Measurements from ENCODE around the gene ARSD.
"Not testable (repeated sequence)": the region's sequence is repeated elsewhere in the genome, so short reads cannot be mapped to it uniquely, and the experiment has no call there.

Gene ARSD, protein sequence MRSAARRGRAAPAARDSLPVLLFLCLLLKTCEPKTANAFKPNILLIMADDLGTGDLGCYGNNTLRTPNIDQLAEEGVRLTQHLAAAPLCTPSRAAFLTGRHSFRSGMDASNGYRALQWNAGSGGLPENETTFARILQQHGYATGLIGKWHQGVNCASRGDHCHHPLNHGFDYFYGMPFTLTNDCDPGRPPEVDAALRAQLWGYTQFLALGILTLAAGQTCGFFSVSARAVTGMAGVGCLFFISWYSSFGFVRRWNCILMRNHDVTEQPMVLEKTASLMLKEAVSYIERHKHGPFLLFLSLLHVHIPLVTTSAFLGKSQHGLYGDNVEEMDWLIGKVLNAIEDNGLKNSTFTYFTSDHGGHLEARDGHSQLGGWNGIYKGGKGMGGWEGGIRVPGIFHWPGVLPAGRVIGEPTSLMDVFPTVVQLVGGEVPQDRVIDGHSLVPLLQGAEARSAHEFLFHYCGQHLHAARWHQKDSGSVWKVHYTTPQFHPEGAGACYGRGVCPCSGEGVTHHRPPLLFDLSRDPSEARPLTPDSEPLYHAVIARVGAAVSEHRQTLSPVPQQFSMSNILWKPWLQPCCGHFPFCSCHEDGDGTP

DNA sequence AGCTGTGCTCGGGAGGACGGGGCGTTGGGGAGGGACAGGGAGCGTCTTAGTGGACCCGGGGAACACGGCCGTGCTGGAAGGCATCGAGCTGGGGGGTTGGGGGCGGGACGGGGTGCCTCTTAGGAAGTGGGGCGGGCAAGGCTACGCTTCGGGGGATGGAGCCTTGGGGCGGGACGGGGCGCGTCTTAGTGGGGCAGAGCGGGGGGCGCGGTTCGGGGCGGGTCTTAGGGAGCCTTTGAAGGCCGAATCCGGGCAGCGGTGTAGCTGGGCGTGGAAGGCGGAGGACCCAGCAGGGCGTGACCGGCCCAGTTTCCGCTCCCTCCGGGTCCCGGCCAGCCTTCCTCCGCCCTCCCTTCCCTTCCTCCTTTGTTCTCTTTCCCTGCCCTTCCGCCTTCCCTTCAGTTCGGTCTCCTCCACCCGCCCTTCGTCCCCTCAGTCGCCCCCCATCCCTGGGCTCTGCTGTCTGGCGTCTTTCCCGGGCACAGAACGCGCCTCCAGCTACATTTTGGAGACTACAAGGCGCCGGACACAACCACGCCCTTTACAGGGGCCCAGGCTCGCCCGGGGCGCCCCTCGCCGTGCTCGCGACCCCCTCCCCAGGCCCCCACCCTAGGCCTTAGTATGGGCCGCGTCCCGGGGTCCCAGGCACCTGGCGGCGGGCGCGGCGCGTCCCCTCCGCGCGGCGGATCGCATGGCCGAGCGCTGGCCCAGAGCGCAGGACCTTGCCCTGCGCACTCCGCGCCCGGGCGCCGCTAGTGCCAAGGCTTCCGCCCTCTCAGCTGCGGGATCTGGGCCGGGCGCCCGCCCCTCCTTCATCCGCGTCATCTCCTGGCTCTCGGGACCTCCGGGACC, at the start of gene ARSD:
ARSD (minus strand) TSS at position 757 of the 852 bp plus-strand sequence; CDS start at position 693, 64 bp downstream.
- peak; percentile 90 for DNase-seq (ENCODE audit: low read depth)
- TF ChIP-seq, protein P1, sequence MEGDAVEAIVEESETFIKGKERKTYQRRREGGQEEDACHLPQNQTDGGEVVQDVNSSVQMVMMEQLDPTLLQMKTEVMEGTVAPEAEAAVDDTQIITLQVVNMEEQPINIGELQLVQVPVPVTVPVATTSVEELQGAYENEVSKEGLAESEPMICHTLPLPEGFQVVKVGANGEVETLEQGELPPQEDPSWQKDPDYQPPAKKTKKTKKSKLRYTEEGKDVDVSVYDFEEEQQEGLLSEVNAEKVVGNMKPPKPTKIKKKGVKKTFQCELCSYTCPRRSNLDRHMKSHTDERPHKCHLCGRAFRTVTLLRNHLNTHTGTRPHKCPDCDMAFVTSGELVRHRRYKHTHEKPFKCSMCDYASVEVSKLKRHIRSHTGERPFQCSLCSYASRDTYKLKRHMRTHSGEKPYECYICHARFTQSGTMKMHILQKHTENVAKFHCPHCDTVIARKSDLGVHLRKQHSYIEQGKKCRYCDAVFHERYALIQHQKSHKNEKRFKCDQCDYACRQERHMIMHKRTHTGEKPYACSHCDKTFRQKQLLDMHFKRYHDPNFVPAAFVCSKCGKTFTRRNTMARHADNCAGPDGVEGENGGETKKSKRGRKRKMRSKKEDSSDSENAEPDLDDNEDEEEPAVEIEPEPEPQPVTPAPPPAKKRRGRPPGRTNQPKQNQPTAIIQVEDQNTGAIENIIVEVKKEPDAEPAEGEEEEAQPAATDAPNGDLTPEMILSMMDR (conservative IDR thresholded peaks at IDR 0.05; ENCODE audit: control insufficient read depth, insufficient read depth, low read depth, low read length), result no peak
- peak within 1 kb of the TSS; percentile 62 for H3K4me3 ChIP-seq (ENCODE audit: control insufficient read depth, low read depth, low read length)

DNA sequence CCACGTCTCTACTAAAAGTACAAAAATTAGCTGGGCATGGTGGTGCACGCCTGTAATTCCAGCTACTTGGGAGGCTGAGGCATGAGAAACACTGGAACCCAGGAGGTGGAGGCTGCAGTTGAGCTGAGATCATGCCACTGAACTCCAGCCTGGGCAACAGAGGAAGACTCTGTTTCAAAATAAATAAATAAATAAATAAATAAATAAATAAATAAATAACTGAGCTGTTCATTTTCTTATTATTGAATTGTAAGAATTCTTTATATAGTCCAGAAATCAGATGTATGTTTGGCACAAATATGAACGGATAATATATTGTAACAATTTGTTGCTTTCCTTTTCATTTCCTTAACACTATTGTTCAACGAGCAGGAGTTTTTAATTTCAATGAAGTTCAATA, 49.5 kb upstream of the ARSD start:
- not testable (repeated sequence) for H3K4me3 ChIP-seq (ENCODE audit: control insufficient read depth, low read depth, low read length)

DNA sequence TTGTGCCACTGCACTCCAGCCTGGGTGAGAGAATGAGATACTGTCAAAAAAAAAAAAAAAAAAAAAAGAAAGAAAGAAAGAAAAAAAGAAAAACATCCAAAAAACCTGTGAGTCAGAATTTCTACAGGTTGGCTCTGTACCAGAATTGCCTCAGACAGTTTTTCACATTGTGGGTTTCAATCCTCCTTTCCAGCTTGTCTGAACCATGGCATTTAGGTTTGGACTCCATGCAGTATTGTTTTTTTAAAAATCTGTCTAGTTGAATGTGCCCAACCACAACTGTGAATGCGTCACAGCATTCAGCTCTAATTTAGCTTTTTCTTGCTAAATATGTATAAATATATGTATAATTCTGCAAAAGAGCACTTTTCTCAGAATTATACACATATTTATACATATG, 45.8 kb upstream of the ARSD start:
- H3K4me3 ChIP-seq (ENCODE audit: control insufficient read depth, low read depth, low read length), result no peak overlapping the region
- TF ChIP-seq, protein P1 (conservative IDR thresholded peaks at IDR 0.05; ENCODE audit: control insufficient read depth, insufficient read depth, low read depth, low read length), result no peak
- DNase-seq (ENCODE audit: low read depth), result no peak

More for the DNA sequence above, 49.5 kb upstream of the ARSD start:
- not testable (repeated sequence) for DNase-seq (ENCODE audit: low read depth)

DNA sequence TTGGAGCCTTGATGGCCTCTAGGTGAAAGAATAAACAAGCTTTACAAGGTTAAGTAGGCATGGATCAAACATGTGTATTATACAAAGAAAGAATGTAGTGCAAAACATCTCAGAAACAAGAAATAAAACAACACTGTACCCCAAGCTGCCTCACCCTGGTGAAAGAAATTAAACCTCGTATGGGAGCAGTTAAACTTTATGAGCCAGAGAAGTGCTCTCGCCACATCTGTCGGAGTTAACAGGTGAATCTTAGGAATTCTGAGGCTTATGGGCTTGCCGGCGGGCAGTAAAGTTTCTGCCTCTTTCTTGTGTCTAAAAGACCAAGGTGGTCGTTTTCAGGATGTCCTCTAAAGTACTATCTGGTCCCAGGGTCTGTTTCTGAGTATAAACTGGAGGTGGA, 43.3 kb upstream of the ARSD start:
- DNase-seq (ENCODE audit: low read depth), result no peak
- TF ChIP-seq, protein P1 (conservative IDR thresholded peaks at IDR 0.05; ENCODE audit: control insufficient read depth, insufficient read depth, low read depth, low read length), result no peak
- H3K4me3 ChIP-seq (ENCODE audit: control insufficient read depth, low read depth, low read length), result no peak overlapping the region

DNA sequence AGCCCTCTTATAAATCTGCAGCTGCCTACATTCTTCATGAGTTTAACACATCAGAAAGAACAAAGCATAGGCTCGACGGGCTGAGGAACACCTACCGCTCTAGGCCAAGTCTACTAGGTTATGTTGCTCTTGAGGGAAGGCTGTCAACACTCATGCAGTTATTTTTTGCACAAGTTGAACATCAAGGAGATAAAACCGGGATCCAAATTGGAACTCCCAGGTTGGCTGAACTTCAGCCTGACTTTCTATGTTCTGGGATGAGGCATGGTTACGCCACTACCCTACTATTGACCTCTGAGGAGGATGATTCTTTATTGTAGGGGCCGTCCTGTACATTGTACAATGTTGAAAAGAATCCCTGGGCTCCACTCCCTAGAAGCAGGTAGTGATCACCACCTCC, 39.9 kb upstream of the ARSD start:
- no peak overlapping the region for H3K4me3 ChIP-seq (ENCODE audit: control insufficient read depth, low read depth, low read length)
- TF ChIP-seq, protein P1 (conservative IDR thresholded peaks at IDR 0.05; ENCODE audit: control insufficient read depth, insufficient read depth, low read depth, low read length), result no peak
- no peak for DNase-seq (ENCODE audit: low read depth)

DNA sequence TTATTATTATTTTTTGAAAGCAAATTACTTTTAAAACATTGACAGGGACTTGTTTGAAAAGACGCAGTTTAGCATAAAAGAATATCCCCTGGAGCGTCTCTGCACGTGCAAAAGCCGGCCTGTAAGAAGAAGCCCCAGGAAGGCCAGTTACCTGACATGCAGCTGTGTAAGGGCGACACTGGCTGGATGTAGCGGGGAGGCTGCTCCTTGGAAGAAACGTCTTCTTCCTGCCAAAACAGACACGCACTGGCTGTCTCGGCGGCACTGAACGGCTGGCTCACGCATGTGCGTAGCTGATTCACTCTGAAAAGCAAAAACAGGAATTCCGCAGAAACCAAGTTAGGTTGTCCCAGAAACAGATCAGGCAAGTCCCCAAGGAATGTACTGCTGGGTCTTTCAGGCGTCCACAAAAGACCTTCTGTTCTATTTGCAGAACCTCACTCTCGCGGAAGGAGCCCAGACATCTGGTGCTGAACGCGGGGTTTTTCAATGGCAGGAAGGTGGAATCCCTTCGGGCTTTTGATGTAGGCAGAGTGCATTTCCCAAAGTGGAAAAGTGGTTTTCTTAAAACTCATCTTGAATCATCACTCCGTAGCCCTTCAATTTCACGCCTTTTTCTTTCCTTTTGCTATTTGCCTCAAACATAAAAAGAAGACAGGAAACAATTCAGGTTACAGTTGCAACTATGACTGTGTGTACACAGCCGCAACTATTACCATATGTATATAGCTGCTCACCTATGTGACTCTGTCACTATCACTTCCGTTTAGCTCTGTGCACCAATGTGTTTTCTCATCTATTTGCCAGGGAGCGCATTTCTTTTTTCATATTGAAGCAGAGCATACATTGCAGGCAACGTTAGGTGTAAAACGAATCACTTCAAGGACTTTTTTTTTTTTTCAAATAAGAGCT, 39.1 kb upstream of the ARSD start:
- TF ChIP-seq, protein P1 (conservative IDR thresholded peaks at IDR 0.05; ENCODE audit: control insufficient read depth, insufficient read depth, low read depth, low read length), result no peak
- H3K4me3 ChIP-seq (ENCODE audit: control insufficient read depth, low read depth, low read length), result peak overlapping the region; percentile 13
- peak; percentile 55 for DNase-seq (ENCODE audit: low read depth)
